GM12873 (cell line): ENCODE data around the gene COBLL1.

ENCODE experiments used
- CTCF ChIP-seq: IDR thresholded peaks from 2 replicates; pipeline ENCODE4 v1.5.1; 2012; ENCODE audit warnings: low read depth, mild to moderate bottlenecking, moderate library complexity, low read length, control low read depth; ENCODE audit not compliant: insufficient read depth; ENCODE audit errors: missing control alignments

Gene COBLL1

GRCh38 chr2:164812378-164812777 lies 29.2 kb downstream of the COBLL1 start:
- TF ChIP-seq CTCF = no peak

GRCh38 chr2:164811819-164812218 lies 29.8 kb downstream of the COBLL1 start:
- no peak for TF ChIP-seq CTCF

- TF ChIP-seq CTCF = no peak
These were observed 30.8 kb downstream of the COBLL1 start for GRCh38 chr2:164810843-164811242.

GRCh38 chr2:164808776-164809175 lies 32.8 kb downstream of the COBLL1 start:
- TF ChIP-seq CTCF = no peak

- TF ChIP-seq CTCF = no peak
These were observed 37.7 kb downstream of the COBLL1 start for GRCh38 chr2:164803776-164804466.

GRCh38 chr2:164802095-164802707 lies 39.4 kb downstream of the COBLL1 start:
- no peak for TF ChIP-seq CTCF

- no peak for TF ChIP-seq CTCF
These were observed 41.1 kb downstream of the COBLL1 start for GRCh38 chr2:164800572-164800971.
